DOHH2 (cell line): ENCODE data around the gene MESD.
A peak's percentile ranks its signal among the peaks of the same experiment; 100 is the strongest.

Experiments
- H3F3A ChIP-seq: fragments of 200-600 bp; sonication (generic), shearing (Covaris generic); 2 replicates; pipeline ENCODE4 v1.6.0; 2016; ENCODE audit warnings: antibody characterized with exemption, mild to moderate bottlenecking; ENCODE audit not compliant: control insufficient read depth, insufficient read depth
- H3K27ac ChIP-seq: fragments of 200-600 bp; sonication (generic); 2 replicates; pipeline ENCODE4 v1.5.1; 2014; ENCODE audit warnings: low read depth, mild to moderate bottlenecking, low read length, moderate library complexity
- H3K27me3 ChIP-seq: fragments of 200-600 bp; sonication (generic); 2 replicates; pipeline ENCODE4 v1.6.1; 2014; ENCODE audit warnings: mild to moderate bottlenecking, low read length, mixed read lengths; ENCODE audit not compliant: control insufficient read depth
- H3K36me3 ChIP-seq: fragments of 200-600 bp; sonication (generic); 2 replicates; pipeline ENCODE4 v1.6.1; 2014; ENCODE audit warnings: mild to moderate bottlenecking, low read length, moderate library complexity, mixed read lengths; ENCODE audit not compliant: control insufficient read depth
- H3K4me1 ChIP-seq: fragments of 200-600 bp; sonication (generic); 2 replicates; pipeline ENCODE4 v1.6.1; 2014; ENCODE audit warnings: mild to moderate bottlenecking, low read length, mixed read lengths; ENCODE audit not compliant: control insufficient read depth
- H3K4me2 ChIP-seq: fragments of 200-600 bp; sonication (generic); 2 replicates; pipeline ENCODE4 v1.6.0; 2014; ENCODE audit warnings: mild to moderate bottlenecking, low read length, moderate library complexity
- H3K4me3 ChIP-seq: fragments of 200-600 bp; sonication (generic); 2 replicates; pipeline ENCODE4 v1.5.1; 2014; ENCODE audit warnings: mild to moderate bottlenecking, low read length, mixed read lengths
- H3K79me2 ChIP-seq: fragments of 200-600 bp; sonication (generic); 2 replicates; pipeline ENCODE4 v1.6.1; 2014; ENCODE audit warnings: mild to moderate bottlenecking, low read length, mixed read lengths; ENCODE audit not compliant: control insufficient read depth
- H3K9me2 ChIP-seq: fragments of 200-600 bp; sonication (generic); replicated peaks from 2 replicates; pipeline ENCODE4 v1.6.1; 2014; ENCODE audit warnings: mild to moderate bottlenecking, low read length, mixed read lengths; ENCODE audit not compliant: control insufficient read depth
- H3K9me3 ChIP-seq: fragments of 200-600 bp; sonication (generic); 2 replicates; pipeline ENCODE4 v1.6.1; 2014; ENCODE audit warnings: antibody characterized with exemption, low read length, mixed read lengths; ENCODE audit not compliant: control insufficient read depth, insufficient read depth
- H4K20me1 ChIP-seq: fragments of 200-600 bp; sonication (generic); 2 replicates; pipeline ENCODE4 v1.6.0; 2014; ENCODE audit warnings: low read depth, mild to moderate bottlenecking, antibody characterized with exemption, low read length, moderate library complexity; ENCODE audit not compliant: control insufficient read depth, insufficient read depth
- EZH2phosphoT487 ChIP-seq: fragments of 200-600 bp; sonication (generic); IDR thresholded peaks from 2 replicates; pipeline ENCODE4 v1.6.1; 2017; ENCODE audit warnings: borderline replicate concordance, mild to moderate bottlenecking, antibody characterized with exemption, low read length, moderate library complexity, mixed read lengths
- TF ChIP-seq, protein P1 (sequence below): fragments of 200-600 bp; sonication (generic); IDR thresholded peaks from one replicate; pipeline ENCODE4 v1.5.1; 2014; ENCODE audit warnings: antibody characterized with exemption, mild to moderate bottlenecking, low read depth, low read length; ENCODE audit not compliant: poor library complexity, severe bottlenecking

Gene MESD

DNA sequence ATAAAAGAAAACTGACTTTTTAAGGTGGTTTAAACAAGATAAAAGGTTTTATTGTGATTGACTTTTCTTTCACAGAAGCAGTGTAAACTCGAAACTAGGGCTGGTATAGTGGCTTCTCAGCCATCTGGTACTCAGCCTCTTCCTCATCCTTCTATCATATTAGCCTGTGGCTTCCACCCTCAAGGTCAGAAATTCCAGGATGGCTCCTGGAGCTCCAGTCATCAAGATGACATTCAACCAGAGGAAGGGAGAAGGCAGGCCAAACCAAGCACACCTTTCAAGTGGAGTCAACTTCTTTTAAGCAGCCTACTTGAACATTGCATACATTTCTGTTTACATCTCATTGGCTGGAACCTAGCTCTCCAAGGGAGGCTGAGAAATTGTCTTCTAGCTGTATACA lies 1.3 kb upstream of the MESD start:
- Histone ChIP-seq H3K27ac (no peak overlapping the region), H3K4me3 (no peak overlapping the region), H4K20me1 (peaks cover 4% of the 10 kb centered on the region; the same call in 1 of the 2 replicates), H3K27me3 (no peaks in the 10 kb centered on the region), H3K9me2 (no peaks in the 10 kb centered on the region), H3K9me3 (no peaks in the 10 kb centered on the region), H3K36me3 (peaks cover 18% of the 10 kb centered on the region), H3K4me1 (peaks cover 41% of the 10 kb centered on the region), H3F3A (no peaks in the 10 kb centered on the region), H3K4me2 (no peak overlapping the region), H3K79me2 (peaks cover 36% of the 10 kb centered on the region)
- TF ChIP-seq, protein P1, sequence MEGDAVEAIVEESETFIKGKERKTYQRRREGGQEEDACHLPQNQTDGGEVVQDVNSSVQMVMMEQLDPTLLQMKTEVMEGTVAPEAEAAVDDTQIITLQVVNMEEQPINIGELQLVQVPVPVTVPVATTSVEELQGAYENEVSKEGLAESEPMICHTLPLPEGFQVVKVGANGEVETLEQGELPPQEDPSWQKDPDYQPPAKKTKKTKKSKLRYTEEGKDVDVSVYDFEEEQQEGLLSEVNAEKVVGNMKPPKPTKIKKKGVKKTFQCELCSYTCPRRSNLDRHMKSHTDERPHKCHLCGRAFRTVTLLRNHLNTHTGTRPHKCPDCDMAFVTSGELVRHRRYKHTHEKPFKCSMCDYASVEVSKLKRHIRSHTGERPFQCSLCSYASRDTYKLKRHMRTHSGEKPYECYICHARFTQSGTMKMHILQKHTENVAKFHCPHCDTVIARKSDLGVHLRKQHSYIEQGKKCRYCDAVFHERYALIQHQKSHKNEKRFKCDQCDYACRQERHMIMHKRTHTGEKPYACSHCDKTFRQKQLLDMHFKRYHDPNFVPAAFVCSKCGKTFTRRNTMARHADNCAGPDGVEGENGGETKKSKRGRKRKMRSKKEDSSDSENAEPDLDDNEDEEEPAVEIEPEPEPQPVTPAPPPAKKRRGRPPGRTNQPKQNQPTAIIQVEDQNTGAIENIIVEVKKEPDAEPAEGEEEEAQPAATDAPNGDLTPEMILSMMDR, result no peak
- no peak for TF ChIP-seq EZH2phosphoT487

DNA sequence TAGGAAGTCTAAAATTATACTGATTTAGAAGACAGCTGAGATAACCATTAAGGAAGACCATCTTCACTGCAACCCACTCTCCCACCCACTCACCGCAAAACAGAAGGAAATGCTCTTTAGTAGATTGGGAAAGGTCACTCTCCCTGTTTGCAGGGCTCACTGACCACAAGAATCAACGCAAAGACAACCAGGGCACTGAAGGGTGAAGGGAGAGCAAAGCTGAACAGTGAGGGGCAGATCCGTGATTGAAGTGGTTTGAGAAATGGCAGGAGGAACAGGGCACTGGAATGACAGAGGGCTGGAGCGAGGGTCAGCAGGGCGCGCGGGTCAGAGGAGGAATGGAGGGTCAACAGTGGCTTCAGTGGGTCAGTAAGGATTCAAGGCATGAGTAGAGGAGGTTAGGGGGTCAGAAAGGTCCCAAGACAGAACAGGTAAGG lies 520 bp downstream of the MESD start:
- H3K4me1 ChIP-seq, result peaks cover 44% of the 10 kb centered on the region
- peaks cover 55% of the 10 kb centered on the region for H3K79me2 ChIP-seq
- H4K20me1 ChIP-seq, result peaks cover 4% of the 10 kb centered on the region; the same call in 1 of the 2 replicates
- H3K9me3 ChIP-seq, result no peaks in the 10 kb centered on the region
- TF ChIP-seq, protein P1, result no peak
- no peaks in the 10 kb centered on the region for H3K27me3 ChIP-seq
- peak overlapping the region; percentile 90 for H3K4me2 ChIP-seq
- H3K9me2 ChIP-seq, result no peaks in the 10 kb centered on the region
- H3K4me3 ChIP-seq, result peak overlapping the region; percentile 82
- no peaks in the 10 kb centered on the region for H3F3A ChIP-seq
- H3K27ac ChIP-seq, result peak overlapping the region; percentile 47
- peaks cover 25% of the 10 kb centered on the region for H3K36me3 ChIP-seq

DNA sequence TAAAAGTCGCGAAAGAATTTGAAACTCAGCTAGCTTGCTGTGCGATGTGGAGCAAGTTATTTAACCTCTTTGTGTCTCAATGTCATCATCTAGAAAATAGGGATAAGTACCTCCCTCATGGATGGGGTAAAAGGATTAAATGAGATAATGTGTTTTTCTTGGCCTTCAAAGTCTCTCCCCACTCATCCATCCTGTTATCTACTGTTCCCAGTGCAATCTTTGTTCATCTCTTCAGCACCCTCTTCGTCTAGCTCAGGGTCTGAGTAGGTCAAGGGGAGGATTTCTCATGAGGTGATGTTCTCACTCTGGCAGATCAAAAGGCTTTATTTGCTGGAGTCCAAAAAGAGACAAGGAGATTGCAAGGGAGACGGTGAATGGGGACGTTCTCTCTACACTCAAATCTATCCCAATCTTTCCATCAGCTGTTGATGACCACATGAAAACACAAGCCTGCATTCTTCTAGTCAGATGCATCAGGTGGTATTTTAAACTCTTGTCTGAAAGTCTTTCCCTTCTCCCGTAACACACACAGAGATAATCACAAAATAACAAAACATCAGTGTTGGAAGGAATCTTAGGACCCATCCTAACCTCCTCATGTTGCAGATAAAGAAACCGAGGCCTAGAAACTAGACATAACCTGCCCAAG lies 1.3 kb downstream of the MESD start:
- Histone ChIP-seq H3K4me2 (peak overlapping the region; percentile 90), H4K20me1 (peaks cover 4% of the 10 kb centered on the region; the same call in 1 of the 2 replicates), H3K27ac (no peak overlapping the region), H3K4me3 (peak overlapping the region; percentile 82), H3K9me3 (no peaks in the 10 kb centered on the region), H3K27me3 (no peaks in the 10 kb centered on the region), H3F3A (no peaks in the 10 kb centered on the region), H3K79me2 (peaks cover 61% of the 10 kb centered on the region), H3K9me2 (no peaks in the 10 kb centered on the region), H3K4me1 (peaks cover 44% of the 10 kb centered on the region), H3K36me3 (peaks cover 26% of the 10 kb centered on the region)
- no peak for TF ChIP-seq EZH2phosphoT487
- TF ChIP-seq, protein P1, result no peak

DNA sequence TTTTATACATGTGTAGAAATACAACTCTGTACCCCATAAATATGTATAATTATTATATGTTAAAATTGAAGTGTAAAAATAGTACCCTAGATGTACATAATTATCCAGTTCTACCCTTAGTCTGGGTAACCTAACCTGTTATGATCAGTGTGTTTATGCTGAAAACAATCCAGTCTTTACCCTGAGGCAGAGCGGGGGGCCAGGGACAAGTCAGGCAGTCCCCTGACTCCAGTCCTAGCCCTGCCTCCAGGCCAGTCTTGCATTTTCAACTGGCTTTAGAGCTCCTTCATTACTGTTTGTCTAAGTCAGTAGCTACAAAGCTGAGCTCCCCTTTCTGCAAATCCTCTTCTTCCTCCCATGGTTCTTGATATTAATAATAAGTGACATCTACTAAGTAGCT lies 3.1 kb downstream of the MESD start:
- no peak overlapping the region for H3K27ac ChIP-seq
- no peaks in the 10 kb centered on the region for H3K9me2 ChIP-seq
- H3K4me1 ChIP-seq, result peaks cover 40% of the 10 kb centered on the region
- no peaks in the 10 kb centered on the region for H3K9me3 ChIP-seq
- peaks cover 37% of the 10 kb centered on the region for H3K36me3 ChIP-seq
- no peaks in the 10 kb centered on the region for H3K27me3 ChIP-seq
- no peaks in the 10 kb centered on the region for H3F3A ChIP-seq
- no peak overlapping the region for H3K4me3 ChIP-seq
- TF ChIP-seq, protein P1, result no peak
- no peak for TF ChIP-seq EZH2phosphoT487
- peak overlapping the region; percentile 40 for H3K4me2 ChIP-seq
- peaks cover 76% of the 10 kb centered on the region for H3K79me2 ChIP-seq
- peaks cover 8% of the 10 kb centered on the region for H4K20me1 ChIP-seq
